Measurements from ENCODE around the gene SLC5A2. TPM values are rescaled to one million over a fixed set of nuclear protein-coding genes. Genes with fewer than 3 reads are reported as not detected.

The SLC5A2 gene
- polyA plus RNA-seq, 2 of the 4 experiments (the other 2 are of a cell fraction), result 0.09 to 0.46 TPM

GRCh38 chr16:31465788-31466370, 17.0 kb upstream of the SLC5A2 start (continued):
- TF ChIP-seq PHF8 (IDR thresholded peaks at IDR 0.05; ENCODE audit: borderline replicate concordance, low read depth) (no peak), JUNB (IDR thresholded peaks at IDR 0.05) (no peak), EP300 (IDR thresholded peaks at IDR 0.05) (no peak), CHD4 (IDR thresholded peaks at IDR 0.05; ENCODE audit: borderline replicate concordance) (no peak), SREBF2 (IDR thresholded peaks at IDR 0.05) (no peak)

GRCh38 chr16:31466381-31466841, 16.5 kb upstream of the SLC5A2 start:
- no peak for ATAC-seq
- WGBS (ENCODE audit: missing lambda C conversion rate), result 83% methylated on average over 8 of the region's 18 CpGs
- H3K4me2 ChIP-seq, result no peak overlapping the region
- no peaks in the 10 kb centered on the region for H3K9me3 ChIP-seq
- TF ChIP-seq ZNF302 (CRISPR knock-in tag; IDR thresholded peaks at IDR 0.05) (no peak), ELK1 (IDR thresholded peaks at IDR 0.05; ENCODE audit: low read depth, low read length) (no peak), HES2 (IDR thresholded peaks at IDR 0.05) (no peak)
- H3K4me3 ChIP-seq, result no peak overlapping the region
- POLR2A ChIA-PET, result no interaction called here
- no peak for DNase-seq (ENCODE audit: low read depth in 1 of 2, low spot score in 1 of 2)
- no peak for FAIRE-seq
- CTCF ChIA-PET, result no interaction called here
- H3K27ac ChIP-seq, result no peak overlapping the region
- H3K4me1 ChIP-seq, result peaks cover 7% of the 10 kb centered on the region

GRCh38 chr16:31467151-31467773, 15.7 kb upstream of the SLC5A2 start:
- ChIA-PET CTCF (no interaction called here), POLR2A (no interaction called here)
- Histone ChIP-seq H3K9me3 (no peaks in the 10 kb centered on the region), H3K27ac (no peak overlapping the region), H3K4me2 (no peak overlapping the region), H3K4me1 (peaks cover 9% of the 10 kb centered on the region), H3K4me3 (no peak overlapping the region)
- TF ChIP-seq FOXS1 (CRISPR knock-in tag; IDR thresholded peaks at IDR 0.05) (no peak), HEYL (CRISPR knock-in tag; IDR thresholded peaks at IDR 0.05) (no peak), JUN (IDR thresholded peaks at IDR 0.05) (no peak), EHF (CRISPR knock-in tag; IDR thresholded peaks at IDR 0.05) (no peak), NFE2L2 (conservative IDR thresholded peaks at IDR 0.05; ENCODE audit: low read length) (no peak), KDM1A (IDR thresholded peaks at IDR 0.05; ENCODE audit: low read depth) (no peak), HES2 (IDR thresholded peaks at IDR 0.05) (no peak), HOXA7 (CRISPR knock-in tag; IDR thresholded peaks at IDR 0.05) (no peak), POLR2A (IDR thresholded peaks at IDR 0.05; ENCODE audit: low read length) (no peak), CBX2 (IDR thresholded peaks at IDR 0.05; ENCODE audit: borderline replicate concordance, low read depth) (no peak)
- DNase-seq (ENCODE audit: low read depth in 1 of 2, low spot score in 1 of 2) (no peak), FAIRE-seq (no peak), ATAC-seq (no peak)
- WGBS (ENCODE audit: missing lambda C conversion rate), result 80% methylated on average over 5 of the region's 5 CpGs

GRCh38 chr16:31467858-31468257, 15.1 kb upstream of the SLC5A2 start:
- Histone ChIP-seq H3K4me1 (peaks cover 9% of the 10 kb centered on the region), H3K9me3 (no peaks in the 10 kb centered on the region), H3K4me3 (no peak overlapping the region), H3K4me2 (no peak overlapping the region), H3K27ac (no peak overlapping the region)
- CTCF ChIA-PET, result interaction anchor here (0.6 to 4.8 kb wide), 2 partner anchors 9 to 34 kb away, joined by 5 to 28 read pairs; partner anchors contain the start of gene ARMC5
- ATAC-seq (no peak), DNase-seq (ENCODE audit: low read depth in 1 of 2, low spot score in 1 of 2) (no peak), FAIRE-seq (no peak)
- POLR2A ChIA-PET, result interaction anchor here (1.3 kb wide), 1 partner anchor 9 kb away, joined by 7 read pairs; the partner anchor contains the start of gene ARMC5
- WGBS (ENCODE audit: missing lambda C conversion rate), result 96% methylated on average over 5 of the region's 5 CpGs
- TF ChIP-seq HEYL (CRISPR knock-in tag; IDR thresholded peaks at IDR 0.05), result no peak
- no peak for TF ChIP-seq CBX2 (IDR thresholded peaks at IDR 0.05; ENCODE audit: borderline replicate concordance, low read depth)
- TF ChIP-seq NPAS2 (CRISPR knock-in tag; IDR thresholded peaks at IDR 0.05; ENCODE audit: borderline replicate concordance), result no peak
- TF ChIP-seq HMGXB4 (CRISPR knock-in tag; IDR thresholded peaks at IDR 0.05; ENCODE audit: borderline replicate concordance), result no peak
- TF ChIP-seq PHF8 (IDR thresholded peaks at IDR 0.05; ENCODE audit: borderline replicate concordance, low read depth), result no peak
- no peak for TF ChIP-seq RCOR1 (IDR thresholded peaks at IDR 0.05; ENCODE audit: low read depth, low read length)
- no peak for TF ChIP-seq USF2 (IDR thresholded peaks at IDR 0.05)
- no peak for TF ChIP-seq MAFK (IDR thresholded peaks at IDR 0.05; ENCODE audit: partially characterized antibody)
- no peak for TF ChIP-seq POLR2AphosphoS2 (conservative IDR thresholded peaks at IDR 0.05; ENCODE audit: low read length)
